NCI-H1436 (cell line): Measurements from ENCODE around the gene ACTR3.
"Not testable (repeated sequence)": the region's sequence is repeated elsewhere in the genome, so short reads cannot be mapped to it uniquely, and the experiment has no call there.

Experiments
- DNase-seq: peaks from one replicate; lab custom pipeline; 2025; lab: John Stamatoyannopoulos, UW

ACTR3 gene

GRCh38 chr2:113905886-113906285 lies 16.0 kb downstream of the ACTR3 start:
- DNase-seq: no peak

DNA sequence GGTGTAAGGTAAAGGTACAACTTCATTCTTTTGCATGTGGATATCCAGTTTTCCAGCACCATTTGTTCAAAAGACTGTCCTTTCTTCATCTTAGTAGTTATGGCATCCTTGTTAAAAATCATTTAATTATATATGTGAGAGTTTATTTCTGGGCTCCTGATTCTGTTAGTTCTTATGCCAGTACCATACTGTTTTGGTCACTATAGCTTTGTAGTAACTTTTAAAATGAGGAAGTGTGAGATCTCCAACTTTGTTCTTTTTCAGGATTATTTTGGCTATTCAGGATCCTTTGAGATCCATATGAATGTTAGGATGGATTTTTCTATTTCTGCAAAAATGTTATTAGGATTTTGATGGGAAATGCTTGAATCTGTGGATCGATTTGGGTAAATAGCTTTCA lies 16.8 kb downstream of the ACTR3 start:
- DNase-seq: no peak

DNA sequence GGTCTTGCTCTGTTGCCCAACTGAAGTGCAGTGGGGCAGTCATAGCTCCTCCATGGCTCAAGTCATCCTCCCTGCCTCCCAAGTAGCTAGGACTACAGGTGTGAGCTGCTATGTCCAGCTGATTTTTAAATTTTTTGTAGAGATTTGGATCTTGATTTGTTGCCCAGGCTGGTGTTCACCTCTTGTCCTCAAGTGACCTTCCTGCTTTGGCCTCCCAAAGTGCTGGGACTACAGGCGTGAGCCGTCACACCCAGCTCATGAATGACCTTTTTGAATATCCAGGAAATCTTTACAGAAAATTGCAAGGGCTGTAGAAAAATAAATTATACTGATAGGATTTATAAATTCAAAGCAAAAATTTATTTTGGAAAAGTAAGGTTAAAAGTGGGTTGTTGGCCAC lies 17.4 kb downstream of the ACTR3 start:
- DNase-seq: no peak

- no peak for DNase-seq
Observed at GRCh38 chr2:113910110-113910717, 20.3 kb downstream of the ACTR3 start.

GRCh38 chr2:113910967-113911678 lies 21.2 kb downstream of the ACTR3 start:
- no peak for DNase-seq

GRCh38 chr2:113915082-113915819 lies 25.4 kb downstream of the ACTR3 start:
- no peak for DNase-seq

DNA sequence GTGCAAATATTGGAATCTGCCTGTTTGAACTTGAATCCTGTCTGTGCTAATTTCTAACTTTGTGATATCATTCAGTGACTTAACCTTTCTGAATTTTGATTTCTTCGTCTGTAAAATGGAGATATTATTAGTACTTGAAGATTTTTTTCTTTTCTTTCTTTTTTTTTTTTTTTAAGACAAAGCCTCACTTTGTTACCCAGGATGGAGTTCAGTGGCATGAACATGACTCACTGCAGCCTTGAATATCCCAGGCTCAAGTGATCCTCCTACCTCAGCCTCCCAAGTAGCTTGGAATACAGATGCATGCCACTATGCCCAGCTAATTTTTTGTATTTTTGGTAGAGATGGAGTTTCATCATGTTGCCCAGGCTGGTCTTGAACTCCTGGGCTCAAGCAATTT lies 28.3 kb downstream of the ACTR3 start:
- no peak for DNase-seq

DNA sequence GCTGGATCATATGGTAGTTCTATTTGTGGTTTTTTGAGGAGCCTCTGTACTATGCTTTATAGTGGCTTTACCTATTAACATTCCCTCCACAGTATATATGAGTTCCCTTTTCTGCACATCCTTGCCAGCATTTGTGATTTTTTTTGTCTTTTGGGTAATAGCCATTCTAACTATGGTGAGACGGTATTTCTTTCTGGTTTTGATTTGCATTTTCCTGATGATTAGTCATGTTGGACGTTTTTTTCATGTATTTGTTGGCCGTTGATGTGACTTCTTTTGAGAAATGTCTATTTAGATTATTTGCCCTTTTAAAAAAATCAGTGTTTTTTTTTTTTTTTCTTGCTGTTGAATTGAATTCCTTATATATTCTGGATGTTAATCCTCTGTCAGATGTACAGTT lies 31.1 kb downstream of the ACTR3 start:
- DNase-seq: no peak

- DNase-seq: no peak
Observed at GRCh38 chr2:113922335-113922734, 32.4 kb downstream of the ACTR3 start.

DNA sequence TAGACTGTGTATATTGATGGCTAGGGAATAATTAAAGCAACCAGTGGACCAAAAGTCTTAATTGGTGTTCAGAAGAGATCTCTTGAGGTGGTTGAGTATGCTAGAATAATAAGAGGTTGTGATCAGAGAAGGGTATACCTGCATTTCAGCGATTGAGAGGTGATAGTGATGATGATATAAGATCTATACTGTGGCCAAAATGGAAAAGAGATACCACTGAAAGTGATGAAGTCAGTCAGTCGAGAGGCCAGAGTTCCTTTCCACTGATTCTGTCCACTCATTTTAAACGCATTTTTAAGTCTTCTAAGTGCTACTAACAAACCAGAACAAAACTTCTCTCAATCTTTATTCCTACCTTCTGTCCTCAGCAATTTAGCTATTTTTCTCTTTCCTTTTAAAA lies 32.9 kb downstream of the ACTR3 start:
- no peak for DNase-seq

DNA sequence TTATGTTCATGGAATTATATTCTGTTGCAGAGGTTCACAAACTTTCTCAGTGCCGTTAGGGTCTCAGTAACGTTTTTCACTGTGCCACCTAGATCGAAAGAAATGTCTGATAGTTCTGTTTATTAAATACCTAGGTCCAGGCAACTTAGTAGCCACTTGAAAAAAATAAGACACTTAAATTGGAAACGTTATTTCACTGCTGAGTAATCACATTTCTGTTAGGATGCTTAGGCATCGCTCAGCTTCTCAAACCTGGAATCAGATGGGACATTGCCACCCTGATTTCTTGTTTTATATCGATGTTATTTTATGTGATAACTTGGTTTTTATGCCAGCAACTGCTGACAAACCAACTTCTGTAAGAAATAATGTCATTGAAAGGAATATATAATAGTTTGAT lies 36.0 kb downstream of the ACTR3 start:
- DNase-seq: no peak

GRCh38 chr2:113926314-113926713 lies 36.4 kb downstream of the ACTR3 start:
- DNase-seq: no peak

- DNase-seq: no peak
Observed at GRCh38 chr2:113930448-113930847, 40.6 kb downstream of the ACTR3 start.

GRCh38 chr2:113937501-113937900 lies 47.6 kb downstream of the ACTR3 start:
- DNase-seq: no peak

DNA sequence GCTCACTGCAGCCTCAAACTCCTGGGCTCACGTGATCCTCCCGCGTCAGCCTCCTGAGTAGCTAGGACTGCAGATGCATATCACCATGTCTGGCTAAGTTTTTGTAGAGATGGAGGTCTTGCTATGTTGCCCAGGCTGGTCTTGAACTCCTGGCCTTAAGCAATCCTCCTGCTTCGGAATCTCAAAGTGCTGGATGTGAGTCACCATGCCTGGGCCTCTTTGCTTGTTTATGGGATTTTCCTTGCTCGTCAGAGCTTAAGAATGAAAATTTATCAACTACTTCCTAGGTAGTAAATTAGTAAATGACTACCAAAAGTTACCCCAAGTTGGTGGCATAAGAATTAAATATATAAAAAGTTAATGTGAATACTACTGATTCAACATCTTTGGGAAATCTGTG lies 51.0 kb downstream of the ACTR3 start:
- DNase-seq: no peak

- not testable (repeated sequence) for DNase-seq
Observed at GRCh38 chr2:113945784-113946183, 55.9 kb downstream of the ACTR3 start.

- DNase-seq: not testable (repeated sequence)
Observed at GRCh38 chr2:113950906-113951305, 61.0 kb downstream of the ACTR3 start.

DNA sequence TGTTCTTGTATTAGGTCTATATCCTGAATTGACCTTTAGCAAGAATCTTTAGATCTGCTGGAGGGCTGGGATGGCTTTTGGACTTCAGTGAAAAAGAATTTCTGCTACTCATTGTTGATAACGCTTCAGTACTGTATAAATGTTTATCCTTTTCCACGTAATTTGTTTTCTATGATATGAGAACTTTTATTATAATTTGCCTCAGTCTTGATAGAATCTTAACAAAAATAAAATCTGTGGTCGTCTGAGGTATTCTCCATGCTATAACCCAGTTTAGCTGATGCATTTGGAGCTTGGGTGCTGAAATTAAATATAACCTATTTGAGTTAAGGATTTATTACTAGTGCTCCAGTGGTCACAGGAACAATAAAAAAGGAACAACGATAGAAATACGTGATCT lies 71.1 kb downstream of the ACTR3 start:
- DNase-seq: no peak

- no peak for DNase-seq
Observed at GRCh38 chr2:113962692-113963480, 73.0 kb downstream of the ACTR3 start.

DNA sequence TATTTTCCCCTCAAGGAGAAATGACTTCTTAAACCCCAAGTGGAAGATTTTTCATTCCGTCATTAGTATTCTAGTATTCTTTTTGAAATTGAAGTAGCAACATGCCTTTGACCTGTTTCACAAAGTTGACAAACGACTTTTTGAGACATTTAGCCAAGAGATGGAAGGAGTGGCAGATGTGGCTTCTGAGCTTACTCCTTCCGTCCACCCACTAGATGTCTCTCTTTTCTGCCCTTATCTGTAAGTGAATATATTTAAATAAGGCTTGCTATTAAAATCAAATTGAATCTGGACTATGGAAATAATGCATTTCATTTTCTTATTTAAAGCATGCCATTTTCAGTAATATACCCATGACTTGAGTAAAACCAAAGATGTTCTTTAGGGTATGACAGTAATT lies 74.1 kb downstream of the ACTR3 start:
- no peak for DNase-seq

DNA sequence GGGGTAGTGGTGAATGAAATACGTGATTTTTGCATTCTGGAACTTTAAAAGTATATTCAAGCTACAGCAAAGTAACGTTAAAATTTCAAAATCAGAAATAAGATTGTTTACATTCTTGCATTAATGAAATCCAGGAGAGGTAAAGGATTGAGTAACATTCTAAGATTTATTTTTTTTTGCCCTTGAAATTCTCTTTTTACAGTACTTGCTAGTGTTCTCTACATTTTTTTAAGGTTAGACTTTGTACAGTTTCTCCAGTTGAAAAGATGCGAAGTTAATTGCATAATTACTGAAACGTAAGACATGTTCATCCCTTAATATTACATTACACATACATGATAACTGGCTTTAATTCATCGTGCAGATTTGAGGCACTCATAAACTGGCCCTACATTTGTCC lies 74.5 kb downstream of the ACTR3 start:
- no peak for DNase-seq

DNA sequence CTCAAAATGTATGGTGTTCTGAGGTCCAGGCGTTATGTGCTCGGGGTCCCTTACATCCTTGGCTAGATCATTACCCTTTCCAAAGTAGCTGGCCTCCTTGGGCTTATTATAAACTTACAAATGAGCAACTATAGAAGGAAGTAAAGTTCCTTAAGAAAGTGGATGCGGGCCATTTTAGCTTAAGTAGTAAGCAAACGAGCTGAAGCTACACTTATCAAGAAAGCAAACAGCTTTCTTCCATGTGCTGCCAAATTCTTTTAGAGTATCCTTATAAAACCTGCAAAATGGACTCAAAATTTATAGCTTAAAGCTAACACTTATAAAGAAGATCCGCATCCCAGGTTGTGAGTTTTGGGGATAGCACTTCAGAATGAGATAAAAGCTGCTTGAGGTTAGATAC lies 75.3 kb downstream of the ACTR3 start:
- no peak for DNase-seq

DNA sequence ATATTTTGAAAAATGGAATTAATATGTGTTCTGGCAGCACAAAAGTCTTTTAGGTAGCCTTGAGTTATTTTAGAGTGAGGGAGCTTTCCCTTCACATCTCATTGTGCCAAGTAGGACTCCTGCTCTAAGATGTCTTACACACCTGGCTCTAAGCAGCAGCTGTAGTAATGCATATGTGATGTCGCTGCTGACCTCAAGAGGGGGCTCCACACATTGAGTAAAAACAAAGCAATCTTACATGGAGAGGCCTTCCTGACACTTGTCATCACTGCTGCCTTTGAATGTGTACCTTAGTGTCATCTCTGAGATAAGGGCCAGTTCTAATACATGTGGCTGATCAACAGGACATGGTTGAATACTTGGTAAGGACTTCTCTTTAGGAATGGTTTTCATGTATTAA lies 75.8 kb downstream of the ACTR3 start:
- DNase-seq: peak; percentile 9
